Liver (tissue), 9 donors: Measurements from ENCODE around the gene ANKRD34B. TPM values are rescaled to one million over a fixed set of nuclear protein-coding genes. Genes with fewer than 3 reads are reported as not detected.

ENCODE experiments used
- DNase-seq: peaks from one replicate; pipeline ENCODE4 v3.0.0-alpha.2; 2017; ENCODE audit warnings: low spot score
- H3K27ac ChIP-seq, 2 donors: one replicate each; pipeline ENCODE4 v1.7.0; 2013; ENCODE audit warnings: inconsistent platforms in 2 of 2, low read length in 2 of 2, control low read depth in 1 of 2, low read depth in 1 of 2, mild to moderate bottlenecking in 1 of 2
- H3K27me3 ChIP-seq, 4 donors: one replicate each; pipeline versions ENCODE4 v1.6.1 to v1.7.0; 2013; ENCODE audit warnings: low read length in 3 of 4, inconsistent platforms in 1 of 4, mild to moderate bottlenecking in 1 of 4, moderate library complexity in 1 of 4; ENCODE audit not compliant: control insufficient read depth in 4 of 4, insufficient read depth in 4 of 4
- H3K36me3 ChIP-seq, 4 donors: one replicate each; pipeline versions ENCODE4 v1.6.1 to v1.7.0; 2013; ENCODE audit warnings: low read length in 3 of 4, mild to moderate bottlenecking in 3 of 4, low read depth in 1 of 4, moderate library complexity in 1 of 4; ENCODE audit not compliant: control insufficient read depth in 4 of 4, insufficient read depth in 3 of 4
- H3K4me1 ChIP-seq, 4 donors: one replicate each; pipeline versions ENCODE4 v1.6.1 to v1.7.0; 2013; ENCODE audit warnings: low read length in 3 of 4, mild to moderate bottlenecking in 3 of 4, moderate library complexity in 1 of 4; ENCODE audit not compliant: control insufficient read depth in 4 of 4, insufficient read depth in 4 of 4
- H3K4me3 ChIP-seq, 3 donors: one replicate each; pipeline versions ENCODE4 v1.6.1 to v1.7.0; 2013; ENCODE audit warnings: low read length in 3 of 3, control low read depth in 1 of 3, low read depth in 1 of 3, mild to moderate bottlenecking in 1 of 3
- H3K9ac ChIP-seq, 2 donors: one replicate each; pipeline ENCODE4 v1.7.0; 2013; ENCODE audit warnings: low read length in 2 of 2, mild to moderate bottlenecking in 2 of 2, moderate library complexity in 2 of 2, control low read depth in 1 of 2, low read depth in 1 of 2
- H3K9me3 ChIP-seq, 4 donors: one replicate each; pipeline versions ENCODE4 v1.6.1 to v1.7.0; 2013; ENCODE audit warnings: low read length in 3 of 4; ENCODE audit not compliant: control insufficient read depth in 4 of 4
- EGR1 ChIP-seq, 2 donors: IDR thresholded peaks; 2 replicates each; pipeline ENCODE4 v1.6.1; 2016 to 2018; ENCODE audit warnings: antibody characterized with exemption in 2 of 2, low read depth in 2 of 2
- FOXA1 ChIP-seq: IDR thresholded peaks from 2 replicates; pipeline ENCODE4 v1.6.1; 2016; ENCODE audit warnings: antibody characterized with exemption
- FOXA2 ChIP-seq: IDR thresholded peaks from 2 replicates; pipeline ENCODE4 v1.6.1; 2016; ENCODE audit warnings: antibody characterized with exemption
- GABPA ChIP-seq, 2 donors: IDR thresholded peaks in 1 of 2; conservative IDR thresholded peaks in 1 of 2; 2 replicates each; pipeline ENCODE4 v1.6.1; 2016; ENCODE audit warnings: antibody characterized with exemption in 2 of 2, mild to moderate bottlenecking in 1 of 2, moderate library complexity in 1 of 2
- HNF4A ChIP-seq, 2 donors: conservative IDR thresholded peaks; 2 replicates each; pipeline ENCODE4 v1.6.1; 2016; ENCODE audit warnings: antibody characterized with exemption in 2 of 2, mild to moderate bottlenecking in 2 of 2
- HNF4G ChIP-seq: IDR thresholded peaks from 2 replicates; pipeline ENCODE4 v1.6.1; 2016; ENCODE audit warnings: antibody characterized with exemption
- JUND ChIP-seq, 2 donors: IDR thresholded peaks; 2 replicates each; pipeline ENCODE4 v1.6.1; 2016; ENCODE audit warnings: antibody characterized with exemption in 2 of 2
- NR2F2 ChIP-seq: IDR thresholded peaks from 2 replicates; pipeline ENCODE4 v1.6.1; 2016; ENCODE audit warnings: antibody characterized with exemption
- RAD21 ChIP-seq, 2 donors: IDR thresholded peaks; 2 replicates each; pipeline ENCODE4 v1.6.1; 2016; ENCODE audit warnings: antibody characterized with exemption in 2 of 2, mild to moderate bottlenecking in 2 of 2
- RXRA ChIP-seq, 2 donors: IDR thresholded peaks; 2 replicates each; pipeline ENCODE4 v1.6.1; 2017 to 2018; ENCODE audit warnings: antibody characterized with exemption in 2 of 2, mild to moderate bottlenecking in 1 of 2
- SP1 ChIP-seq: IDR thresholded peaks from 2 replicates; pipeline ENCODE4 v1.6.1; 2018; ENCODE audit warnings: antibody characterized with exemption, mild to moderate bottlenecking
- TAF1 ChIP-seq: conservative IDR thresholded peaks from 2 replicates; pipeline ENCODE4 v1.6.1; 2016; ENCODE audit warnings: antibody characterized with exemption, mild to moderate bottlenecking
- YY1 ChIP-seq: IDR thresholded peaks from 2 replicates; pipeline ENCODE4 v1.6.1; 2016; ENCODE audit warnings: antibody characterized with exemption, mild to moderate bottlenecking
- polyA plus RNA-seq, 2 donors: library from polyadenylated mRNA; stranded (reverse) in 1 of 2; unstranded in 1 of 2; fragments of 200-250 nt in 1 of 2; fragments of >200 nt in 1 of 2; fragmentation: Nextera tagmentation in 1 of 2; extraction: Ambion mirVana in 1 of 2; gene quantifications; one replicate each; pipeline versions ENCODE4 v1.2.1 to v1.2.3, GENCODE V29; 2013 to 2015
- total RNA-seq, 2 donors: library from RNA; depleted of rRNA; stranded (reverse); fragments of >200 nt; gene quantifications; one replicate each; pipeline ENCODE4 v1.2.3, GENCODE V29; 2014
- TF ChIP-seq, protein P1 (sequence below): IDR thresholded peaks from 2 replicates; pipeline ENCODE4 v1.6.1; 2016; ENCODE audit warnings: antibody characterized with exemption, mild to moderate bottlenecking
- TF ChIP-seq, protein P2 (sequence below): IDR thresholded peaks from 2 replicates; pipeline ENCODE4 v1.6.1; 2016; ENCODE audit warnings: antibody characterized with exemption
- TF ChIP-seq, protein P3 (sequence below): IDR thresholded peaks from 2 replicates; pipeline ENCODE4 v1.6.1; 2016; ENCODE audit warnings: antibody characterized with exemption
- TF ChIP-seq, protein P4 (sequence below): IDR thresholded peaks from 2 replicates; pipeline ENCODE4 v1.6.1; 2016; ENCODE audit warnings: antibody characterized with exemption
- TF ChIP-seq, protein P5 (sequence below): fragments of 150-350 bp; IDR thresholded peaks from 2 replicates; pipeline ENCODE4 v1.5.1; 2017; ENCODE audit warnings: improper control_type of control experiment, low read depth, low read length; ENCODE audit not compliant: missing input control
- donor health status: healthy.
- donor health status: healthy.
- donor health status: healthy.
- donor health status: healthy.
- donor health status: healthy.

ANKRD34B gene
- total and polyA plus RNA-seq, 4 donors: 0.04 to 0.05 TPM; not detected in 2

DNA sequence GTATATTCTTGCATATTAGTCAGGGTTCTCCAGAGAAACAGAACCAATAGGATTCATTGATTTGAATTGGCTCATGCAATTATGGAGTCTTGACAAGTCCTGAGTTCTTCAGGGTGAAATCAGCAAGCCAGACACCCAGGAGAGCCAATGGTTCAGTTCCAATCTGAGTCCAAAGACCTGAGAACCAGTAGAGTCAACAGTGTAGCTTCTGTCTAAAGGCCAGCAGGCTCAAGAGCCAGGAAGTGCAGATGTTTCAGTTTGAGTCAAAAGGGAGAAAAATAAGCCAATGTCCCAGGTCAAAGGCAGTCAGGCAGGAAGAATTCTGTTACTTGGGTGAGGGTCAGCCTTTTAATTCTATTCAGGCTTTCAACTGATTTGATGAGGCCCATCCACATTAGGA is 37.8 kb upstream of the ANKRD34B start:
- Histone ChIP-seq H3K4me1 (peaks cover 0 to 17% (median 11%) of the 10 kb centered on the region in 4 donors), H3K9ac (no peak overlapping the region), H3K27me3 (no peaks in the 10 kb centered on the region), H3K4me3 (no peak overlapping the region), H3K9me3 (no peaks in the 10 kb centered on the region), H3K27ac (peak overlapping the region in 1 of 2 donors; percentile 10), H3K36me3 (no peaks in the 10 kb centered on the region)
- TF ChIP-seq TAF1 (no peak), RAD21 (IDR thresholded peaks at IDR 0.05) (no peak), HNF4A (conservative IDR thresholded peaks at IDR 0.05) (peak; percentile 76 to 82), RXRA (IDR thresholded peaks at IDR 0.05) (peak in 1 of 2 donors; percentile 34), GABPA (IDR thresholded peaks at IDR 0.05 in 1 of 2, conservative IDR thresholded peaks at IDR 0.05 in 1 of 2) (no peak), SP1 (peak; percentile 57), EGR1 (IDR thresholded peaks at IDR 0.05; ENCODE audit: low read depth in 2 of 2) (no peak), YY1 (no peak), FOXA1 (no peak), NR2F2 (no peak), FOXA2 (peak; percentile 28), JUND (IDR thresholded peaks at IDR 0.05) (peak in 1 of 2 donors; percentile 20), HNF4G (peak; percentile 31)
- TF ChIP-seq, protein P1, sequence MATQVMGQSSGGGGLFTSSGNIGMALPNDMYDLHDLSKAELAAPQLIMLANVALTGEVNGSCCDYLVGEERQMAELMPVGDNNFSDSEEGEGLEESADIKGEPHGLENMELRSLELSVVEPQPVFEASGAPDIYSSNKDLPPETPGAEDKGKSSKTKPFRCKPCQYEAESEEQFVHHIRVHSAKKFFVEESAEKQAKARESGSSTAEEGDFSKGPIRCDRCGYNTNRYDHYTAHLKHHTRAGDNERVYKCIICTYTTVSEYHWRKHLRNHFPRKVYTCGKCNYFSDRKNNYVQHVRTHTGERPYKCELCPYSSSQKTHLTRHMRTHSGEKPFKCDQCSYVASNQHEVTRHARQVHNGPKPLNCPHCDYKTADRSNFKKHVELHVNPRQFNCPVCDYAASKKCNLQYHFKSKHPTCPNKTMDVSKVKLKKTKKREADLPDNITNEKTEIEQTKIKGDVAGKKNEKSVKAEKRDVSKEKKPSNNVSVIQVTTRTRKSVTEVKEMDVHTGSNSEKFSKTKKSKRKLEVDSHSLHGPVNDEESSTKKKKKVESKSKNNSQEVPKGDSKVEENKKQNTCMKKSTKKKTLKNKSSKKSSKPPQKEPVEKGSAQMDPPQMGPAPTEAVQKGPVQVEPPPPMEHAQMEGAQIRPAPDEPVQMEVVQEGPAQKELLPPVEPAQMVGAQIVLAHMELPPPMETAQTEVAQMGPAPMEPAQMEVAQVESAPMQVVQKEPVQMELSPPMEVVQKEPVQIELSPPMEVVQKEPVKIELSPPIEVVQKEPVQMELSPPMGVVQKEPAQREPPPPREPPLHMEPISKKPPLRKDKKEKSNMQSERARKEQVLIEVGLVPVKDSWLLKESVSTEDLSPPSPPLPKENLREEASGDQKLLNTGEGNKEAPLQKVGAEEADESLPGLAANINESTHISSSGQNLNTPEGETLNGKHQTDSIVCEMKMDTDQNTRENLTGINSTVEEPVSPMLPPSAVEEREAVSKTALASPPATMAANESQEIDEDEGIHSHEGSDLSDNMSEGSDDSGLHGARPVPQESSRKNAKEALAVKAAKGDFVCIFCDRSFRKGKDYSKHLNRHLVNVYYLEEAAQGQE: no peak
- TF ChIP-seq, protein P2, sequence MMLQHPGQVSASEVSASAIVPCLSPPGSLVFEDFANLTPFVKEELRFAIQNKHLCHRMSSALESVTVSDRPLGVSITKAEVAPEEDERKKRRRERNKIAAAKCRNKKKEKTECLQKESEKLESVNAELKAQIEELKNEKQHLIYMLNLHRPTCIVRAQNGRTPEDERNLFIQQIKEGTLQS: no peak
- TF ChIP-seq, protein P3, sequence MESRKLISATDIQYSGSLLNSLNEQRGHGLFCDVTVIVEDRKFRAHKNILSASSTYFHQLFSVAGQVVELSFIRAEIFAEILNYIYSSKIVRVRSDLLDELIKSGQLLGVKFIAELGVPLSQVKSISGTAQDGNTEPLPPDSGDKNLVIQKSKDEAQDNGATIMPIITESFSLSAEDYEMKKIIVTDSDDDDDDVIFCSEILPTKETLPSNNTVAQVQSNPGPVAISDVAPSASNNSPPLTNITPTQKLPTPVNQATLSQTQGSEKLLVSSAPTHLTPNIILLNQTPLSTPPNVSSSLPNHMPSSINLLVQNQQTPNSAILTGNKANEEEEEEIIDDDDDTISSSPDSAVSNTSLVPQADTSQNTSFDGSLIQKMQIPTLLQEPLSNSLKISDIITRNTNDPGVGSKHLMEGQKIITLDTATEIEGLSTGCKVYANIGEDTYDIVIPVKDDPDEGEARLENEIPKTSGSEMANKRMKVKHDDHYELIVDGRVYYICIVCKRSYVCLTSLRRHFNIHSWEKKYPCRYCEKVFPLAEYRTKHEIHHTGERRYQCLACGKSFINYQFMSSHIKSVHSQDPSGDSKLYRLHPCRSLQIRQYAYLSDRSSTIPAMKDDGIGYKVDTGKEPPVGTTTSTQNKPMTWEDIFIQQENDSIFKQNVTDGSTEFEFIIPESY: no peak
- TF ChIP-seq, protein P4, sequence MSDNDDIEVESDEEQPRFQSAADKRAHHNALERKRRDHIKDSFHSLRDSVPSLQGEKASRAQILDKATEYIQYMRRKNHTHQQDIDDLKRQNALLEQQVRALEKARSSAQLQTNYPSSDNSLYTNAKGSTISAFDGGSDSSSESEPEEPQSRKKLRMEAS: peak; percentile 8
- TF ChIP-seq, protein P5, sequence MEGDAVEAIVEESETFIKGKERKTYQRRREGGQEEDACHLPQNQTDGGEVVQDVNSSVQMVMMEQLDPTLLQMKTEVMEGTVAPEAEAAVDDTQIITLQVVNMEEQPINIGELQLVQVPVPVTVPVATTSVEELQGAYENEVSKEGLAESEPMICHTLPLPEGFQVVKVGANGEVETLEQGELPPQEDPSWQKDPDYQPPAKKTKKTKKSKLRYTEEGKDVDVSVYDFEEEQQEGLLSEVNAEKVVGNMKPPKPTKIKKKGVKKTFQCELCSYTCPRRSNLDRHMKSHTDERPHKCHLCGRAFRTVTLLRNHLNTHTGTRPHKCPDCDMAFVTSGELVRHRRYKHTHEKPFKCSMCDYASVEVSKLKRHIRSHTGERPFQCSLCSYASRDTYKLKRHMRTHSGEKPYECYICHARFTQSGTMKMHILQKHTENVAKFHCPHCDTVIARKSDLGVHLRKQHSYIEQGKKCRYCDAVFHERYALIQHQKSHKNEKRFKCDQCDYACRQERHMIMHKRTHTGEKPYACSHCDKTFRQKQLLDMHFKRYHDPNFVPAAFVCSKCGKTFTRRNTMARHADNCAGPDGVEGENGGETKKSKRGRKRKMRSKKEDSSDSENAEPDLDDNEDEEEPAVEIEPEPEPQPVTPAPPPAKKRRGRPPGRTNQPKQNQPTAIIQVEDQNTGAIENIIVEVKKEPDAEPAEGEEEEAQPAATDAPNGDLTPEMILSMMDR: no peak
- no peak for DNase-seq
